Vagina (tissue), 2 donors: ENCODE results near the gene AGXT2.

ENCODE experiments used
- POLR2A ChIP-seq, 2 donors: fragments of 450-650 bp; IDR thresholded peaks; one replicate each; pipeline ENCODE4 v1.6.1; 2017; ENCODE audit warnings: antibody characterized with exemption in 2 of 2, mild to moderate bottlenecking in 2 of 2, moderate library complexity in 2 of 2
- POLR2AphosphoS5 ChIP-seq, 2 donors: sonication (generic); formaldehyde crosslinking; IDR thresholded peaks; one replicate each; pipeline ENCODE4 v1.9.0; 2017; ENCODE audit warnings: antibody characterized with exemption in 2 of 2, mild to moderate bottlenecking in 2 of 2, low read depth in 1 of 2; ENCODE audit not compliant: insufficient read depth in 1 of 2
- TF ChIP-seq, protein P1 (sequence below), 3 experiments: fragments of 450-650 bp in 2 of 3; fragments of 200-600 bp in 1 of 3; sonication (generic) in 1 of 3; IDR thresholded peaks; one replicate each; pipeline ENCODE4 v1.5.1; 2017 to 2019; ENCODE audit warnings: antibody characterized with exemption in 3 of 3, mild to moderate bottlenecking in 2 of 3, moderate library complexity in 2 of 3

- TF ChIP-seq POLR2A (IDR thresholded peaks at IDR 0.05) (no peak), POLR2AphosphoS5 (IDR thresholded peaks at IDR 0.05; ENCODE audit: insufficient read depth in 1 of 2, low read depth in 1 of 2) (no peak)
- TF ChIP-seq, protein P1, sequence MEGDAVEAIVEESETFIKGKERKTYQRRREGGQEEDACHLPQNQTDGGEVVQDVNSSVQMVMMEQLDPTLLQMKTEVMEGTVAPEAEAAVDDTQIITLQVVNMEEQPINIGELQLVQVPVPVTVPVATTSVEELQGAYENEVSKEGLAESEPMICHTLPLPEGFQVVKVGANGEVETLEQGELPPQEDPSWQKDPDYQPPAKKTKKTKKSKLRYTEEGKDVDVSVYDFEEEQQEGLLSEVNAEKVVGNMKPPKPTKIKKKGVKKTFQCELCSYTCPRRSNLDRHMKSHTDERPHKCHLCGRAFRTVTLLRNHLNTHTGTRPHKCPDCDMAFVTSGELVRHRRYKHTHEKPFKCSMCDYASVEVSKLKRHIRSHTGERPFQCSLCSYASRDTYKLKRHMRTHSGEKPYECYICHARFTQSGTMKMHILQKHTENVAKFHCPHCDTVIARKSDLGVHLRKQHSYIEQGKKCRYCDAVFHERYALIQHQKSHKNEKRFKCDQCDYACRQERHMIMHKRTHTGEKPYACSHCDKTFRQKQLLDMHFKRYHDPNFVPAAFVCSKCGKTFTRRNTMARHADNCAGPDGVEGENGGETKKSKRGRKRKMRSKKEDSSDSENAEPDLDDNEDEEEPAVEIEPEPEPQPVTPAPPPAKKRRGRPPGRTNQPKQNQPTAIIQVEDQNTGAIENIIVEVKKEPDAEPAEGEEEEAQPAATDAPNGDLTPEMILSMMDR (IDR thresholded peaks at IDR 0.05) = no peak
These were observed 3.1 kb downstream of the AGXT2 start for GRCh38 chr5:35044649-35045048.
